BLaER1 treated with 17β-estradiol and CSF1 and Interleukin-3, amounts not matched to agents 10 nM and 100 nM (cell line): ENCODE data around the gene YAP1.

ENCODE experiments used
- H3K27ac ChIP-seq, 11 experiments: shearing (Covaris generic); formaldehyde crosslinking; 2 replicates each; pipeline ENCODE4 v1.8.1; 2022
- H3K27me3 ChIP-seq, 11 experiments: shearing (Covaris generic); formaldehyde crosslinking; 2 replicates each; pipeline ENCODE4 v1.8.1; 2022
- H3K36me3 ChIP-seq, 11 experiments: shearing (Covaris generic); formaldehyde crosslinking; 2 replicates each; pipeline ENCODE4 v1.8.1; 2022
- H3K4me1 ChIP-seq, 10 experiments: shearing (Covaris generic); formaldehyde crosslinking; 2 replicates each; pipeline ENCODE4 v1.8.1; 2022
- H3K4me2 ChIP-seq, 11 experiments: shearing (Covaris generic); formaldehyde crosslinking; 2 replicates each; pipeline ENCODE4 v1.8.1; 2022
- H3K4me3 ChIP-seq, 10 experiments: shearing (Covaris generic); formaldehyde crosslinking; 2 replicates each; pipeline ENCODE4 v1.8.1; 2022
- H3K9ac ChIP-seq, 11 experiments: shearing (Covaris generic); formaldehyde crosslinking; 2 replicates each; pipeline ENCODE4 v1.8.1; 2022
- H3K9me3 ChIP-seq, 11 experiments: shearing (Covaris generic); formaldehyde crosslinking; replicated peaks in 1 of 11; 2 replicates each; pipeline ENCODE4 v1.8.1; 2022
- H4K20me1 ChIP-seq, 11 experiments: shearing (Covaris generic); formaldehyde crosslinking; 2 replicates each; pipeline ENCODE4 v1.8.1; 2022
- Cebpa-rat ChIP-seq, 11 experiments: shearing (Covaris generic); IDR thresholded peaks; 2 replicates each; pipeline ENCODE4 v1.8.1; 2022

YAP1 gene

GRCh38 chr11:102109896-102110760 lies at the start of gene YAP1:
Gene YAP1, plus strand, starts transcription at chr11:102110447. Its CDS starts 402 bp downstream, at chr11:102110849.
- no peaks in the 10 kb centered on the region for H3K9me3 ChIP-seq
- TF ChIP-seq Cebpa-rat (IDR thresholded peaks at IDR 0.05), result no peak
- peaks cover 0 to 28% (median 0%) of the 10 kb centered on the region in 11 experiments; a peak in 4 of 22 replicates for H4K20me1 ChIP-seq
- peak within 1 kb of the TSS; percentile 72 to 98 (median 91) for H3K4me2 ChIP-seq
- H3K9ac ChIP-seq, result peak within 1 kb of the TSS; percentile 34 to 86 (median 65)
- peaks cover 3 to 99% (median 25%) of the 10 kb centered on the region in 11 experiments; a peak in 16 of 22 replicates for H3K27me3 ChIP-seq
- peaks cover 0 to 29% (median 17%) of the 10 kb centered on the region in 10 experiments; a peak in 16 of 20 replicates for H3K4me1 ChIP-seq
- peak within 1 kb of the TSS; percentile 61 to 89 (median 73) for H3K4me3 ChIP-seq
- no peaks in the 10 kb centered on the region for H3K36me3 ChIP-seq
- peak within 1 kb of the TSS in 6 of 11 experiments; percentile 45 to 77 (median 75); a peak in 13 of 22 replicates for H3K27ac ChIP-seq

DNA sequence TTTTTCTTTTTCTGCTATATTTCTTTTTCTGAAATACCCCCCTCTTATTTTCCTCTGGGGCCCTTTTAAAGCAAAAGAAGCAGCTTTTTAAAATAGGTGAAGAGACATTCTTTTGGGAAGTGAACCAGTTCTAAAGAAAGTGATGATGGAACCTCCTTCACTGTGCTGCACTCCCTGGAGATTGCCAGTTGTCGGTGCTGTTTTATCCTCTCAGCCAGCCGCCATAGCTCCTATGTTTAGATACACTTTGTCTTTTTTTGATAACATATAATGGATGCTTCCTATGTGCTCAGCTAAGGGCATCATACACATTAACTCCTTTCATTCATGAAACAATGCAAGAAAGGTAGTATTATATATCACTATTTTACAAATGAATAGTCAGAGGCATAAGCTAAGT lies 49.0 kb upstream of the YAP1 start:
- Histone ChIP-seq H4K20me1 (no peaks in the 10 kb centered on the region), H3K9ac (no peak overlapping the region), H3K36me3 (no peaks in the 10 kb centered on the region), H3K4me2 (no peak overlapping the region), H3K4me1 (no peaks in the 10 kb centered on the region), H3K27me3 (no peaks in the 10 kb centered on the region), H3K4me3 (no peak overlapping the region), H3K27ac (no peak overlapping the region), H3K9me3 (peaks cover 0 to 12% (median 0%) of the 10 kb centered on the region in 11 experiments; a peak in 3 of 22 replicates)
- no peak for TF ChIP-seq Cebpa-rat (IDR thresholded peaks at IDR 0.05)

- H3K27ac ChIP-seq, result no peak overlapping the region
- H3K9me3 ChIP-seq, result peaks cover 0 to 12% (median 0%) of the 10 kb centered on the region in 11 experiments; a peak in 3 of 22 replicates
- no peaks in the 10 kb centered on the region for H4K20me1 ChIP-seq
- H3K4me3 ChIP-seq, result no peak overlapping the region
- no peaks in the 10 kb centered on the region for H3K4me1 ChIP-seq
- H3K9ac ChIP-seq, result no peak overlapping the region
- H3K36me3 ChIP-seq, result no peaks in the 10 kb centered on the region
- no peaks in the 10 kb centered on the region for H3K27me3 ChIP-seq
- no peak overlapping the region for H3K4me2 ChIP-seq
- no peak for TF ChIP-seq Cebpa-rat (IDR thresholded peaks at IDR 0.05)
These were observed 48.1 kb upstream of the YAP1 start for GRCh38 chr11:102062106-102062505.

GRCh38 chr11:102064316-102064715 lies 45.9 kb upstream of the YAP1 start:
- Histone ChIP-seq H3K36me3 (no peaks in the 10 kb centered on the region), H3K9me3 (peaks cover 0 to 12% (median 0%) of the 10 kb centered on the region in 11 experiments; a peak in 3 of 22 replicates), H4K20me1 (no peaks in the 10 kb centered on the region), H3K4me1 (no peaks in the 10 kb centered on the region), H3K4me2 (no peak overlapping the region), H3K27me3 (no peaks in the 10 kb centered on the region), H3K4me3 (no peak overlapping the region), H3K9ac (no peak overlapping the region), H3K27ac (no peak overlapping the region)
- no peak for TF ChIP-seq Cebpa-rat (IDR thresholded peaks at IDR 0.05)

DNA sequence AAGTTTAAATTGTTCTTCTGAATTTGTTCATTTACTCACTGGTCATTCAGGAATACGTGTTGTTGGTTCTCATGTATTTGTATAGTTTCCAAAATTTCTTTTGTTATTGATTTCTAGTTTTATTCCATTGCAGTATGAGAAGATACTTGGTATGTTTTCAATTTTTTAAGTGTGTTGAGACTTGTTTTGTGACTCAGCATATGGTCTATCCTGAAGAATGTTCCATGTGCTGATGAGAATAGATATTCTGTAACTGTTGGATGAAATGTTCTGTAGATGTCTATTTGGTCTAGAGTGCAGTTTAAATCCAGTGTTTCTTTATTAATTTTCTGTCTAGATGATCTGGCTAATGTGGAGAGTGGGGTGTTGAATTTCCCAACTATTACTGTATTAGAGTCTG lies 39.5 kb upstream of the YAP1 start:
- Histone ChIP-seq H3K4me3 (no peak overlapping the region), H3K27me3 (peaks cover 0 to 7% (median 0%) of the 10 kb centered on the region in 11 experiments; a peak in 1 of 22 replicates), H3K9me3 (peaks cover 37 to 57% (median 41%) of the 10 kb centered on the region in 11 experiments), H4K20me1 (no peaks in the 10 kb centered on the region), H3K9ac (no peak overlapping the region), H3K36me3 (no peaks in the 10 kb centered on the region; a peak in 1 of 22 replicates), H3K4me2 (no peak overlapping the region), H3K4me1 (no peaks in the 10 kb centered on the region), H3K27ac (no peak overlapping the region)
- no peak for TF ChIP-seq Cebpa-rat (IDR thresholded peaks at IDR 0.05)

GRCh38 chr11:102071497-102072472 lies 38.5 kb upstream of the YAP1 start:
- H3K9ac ChIP-seq, result no peak overlapping the region
- no peak overlapping the region for H3K4me3 ChIP-seq
- no peaks in the 10 kb centered on the region for H4K20me1 ChIP-seq
- no peak overlapping the region for H3K4me2 ChIP-seq
- no peak overlapping the region for H3K27ac ChIP-seq
- H3K9me3 ChIP-seq, result peaks cover 37 to 57% (median 41%) of the 10 kb centered on the region in 11 experiments
- peaks cover 0 to 13% (median 0%) of the 10 kb centered on the region in 11 experiments; a peak in 1 of 22 replicates for H3K27me3 ChIP-seq
- H3K4me1 ChIP-seq, result no peaks in the 10 kb centered on the region
- no peak for TF ChIP-seq Cebpa-rat (IDR thresholded peaks at IDR 0.05)
- H3K36me3 ChIP-seq, result no peaks in the 10 kb centered on the region; a peak in 1 of 22 replicates

DNA sequence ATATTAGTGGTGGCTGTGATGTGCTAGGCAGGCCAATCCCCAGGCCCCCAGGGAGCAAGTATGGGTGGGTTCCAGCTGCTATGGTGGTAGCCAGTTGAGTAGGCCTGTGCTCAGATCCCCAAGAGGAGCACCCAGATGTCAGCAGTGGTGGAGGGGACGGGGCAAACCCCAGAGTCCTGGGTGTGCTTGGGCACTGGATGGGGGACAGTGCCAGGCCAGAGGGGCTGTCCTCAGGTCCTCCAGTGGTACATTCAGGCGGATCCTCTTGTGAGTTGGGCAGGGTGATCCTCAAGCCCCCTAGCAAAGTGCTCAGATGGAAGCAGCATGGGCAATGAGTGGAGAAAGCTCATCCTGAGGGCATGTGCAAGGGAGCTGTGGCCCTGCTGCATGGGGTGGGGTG lies 37.0 kb upstream of the YAP1 start:
- H3K9me3 ChIP-seq, result peaks cover 37 to 57% (median 41%) of the 10 kb centered on the region in 11 experiments
- H4K20me1 ChIP-seq, result no peaks in the 10 kb centered on the region
- H3K9ac ChIP-seq, result no peak overlapping the region
- no peak overlapping the region for H3K4me3 ChIP-seq
- TF ChIP-seq Cebpa-rat (IDR thresholded peaks at IDR 0.05), result no peak
- H3K36me3 ChIP-seq, result no peaks in the 10 kb centered on the region; a peak in 1 of 22 replicates
- H3K4me2 ChIP-seq, result no peak overlapping the region
- peaks cover 0 to 18% (median 0%) of the 10 kb centered on the region in 11 experiments; a peak in 2 of 22 replicates for H3K27me3 ChIP-seq
- H3K27ac ChIP-seq, result no peak overlapping the region
- H3K4me1 ChIP-seq, result no peaks in the 10 kb centered on the region

DNA sequence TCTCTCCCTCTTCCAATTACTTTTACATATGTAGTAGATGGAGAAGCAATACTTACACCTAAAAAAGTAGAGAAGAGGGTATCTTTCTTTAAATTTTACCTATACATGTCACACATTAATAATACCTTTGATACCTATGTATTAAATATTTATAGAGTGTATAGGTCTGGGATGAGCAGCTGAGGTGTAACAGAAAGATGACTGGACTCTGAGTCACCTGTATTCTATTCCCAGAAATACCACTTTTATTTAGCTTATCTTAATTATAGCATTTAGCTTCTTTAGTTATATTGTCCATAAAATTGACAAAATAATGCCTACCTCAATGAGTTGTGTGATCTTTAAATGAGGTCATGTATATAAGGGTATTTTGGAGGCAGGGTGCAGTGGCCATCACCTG lies 30.6 kb upstream of the YAP1 start:
- Histone ChIP-seq H3K36me3 (no peaks in the 10 kb centered on the region), H3K4me2 (no peak overlapping the region), H3K27me3 (peaks cover 0 to 73% (median 0%) of the 10 kb centered on the region in 11 experiments; a peak in 8 of 22 replicates), H3K9ac (no peak overlapping the region), H3K27ac (no peak overlapping the region), H3K9me3 (peaks cover 0 to 7% (median 2%) of the 10 kb centered on the region in 11 experiments; a peak in 7 of 22 replicates), H3K4me3 (no peak overlapping the region), H4K20me1 (peaks cover 0 to 3% (median 0%) of the 10 kb centered on the region in 11 experiments; a peak in 2 of 22 replicates), H3K4me1 (no peaks in the 10 kb centered on the region)
- TF ChIP-seq Cebpa-rat (IDR thresholded peaks at IDR 0.05), result no peak
